SK-N-SH treated with all-trans-retinoic acid at 6 μM for 48 hours (cell line): ENCODE measurements around the gene OASL.

Experiments used
- BACH2 ChIP-seq: fragments of 250-450 bp; sonication (Bioruptor Pico); IDR thresholded peaks from 2 replicates; pipeline ENCODE4 v1.9.0; 2021; ENCODE audit warnings: mild to moderate bottlenecking, borderline replicate concordance
- GLIS3 ChIP-seq: fragments of 250-450 bp; sonication (Bioruptor Pico); IDR thresholded peaks from 2 replicates; pipeline ENCODE4 v1.5.0; 2020; ENCODE audit warnings: mild to moderate bottlenecking, moderate library complexity
- ISL1 ChIP-seq: fragments of 250-450 bp; sonication (Bioruptor Pico); IDR thresholded peaks from 2 replicates; pipeline ENCODE4 v2.1.2; 2022; ENCODE audit warnings: mild to moderate bottlenecking, moderate library complexity
- OSR1 ChIP-seq: fragments of 250-450 bp; sonication (Bioruptor Pico); IDR thresholded peaks from 2 replicates; pipeline ENCODE4 v1.8.0; 2022; ENCODE audit warnings: moderate library complexity, mild to moderate bottlenecking, inconsistent platforms
- PPARA ChIP-seq: fragments of 250-450 bp; sonication (Bioruptor Pico); IDR thresholded peaks from 2 replicates; pipeline ENCODE4 v1.5.0; 2020; ENCODE audit warnings: mild to moderate bottlenecking, borderline replicate concordance
- SNAI2 ChIP-seq: fragments of 250-450 bp; sonication (Bioruptor Pico); IDR thresholded peaks from 2 replicates; pipeline ENCODE4 v1.5.0; 2020; ENCODE audit warnings: mild to moderate bottlenecking, moderate library complexity
- TCF4 ChIP-seq: fragments of 250-450 bp; sonication (Bioruptor Pico); IDR thresholded peaks from 2 replicates; pipeline ENCODE4 v1.8.0; 2021; ENCODE audit warnings: mild to moderate bottlenecking, moderate library complexity, borderline replicate concordance
- TOX ChIP-seq: fragments of 250-450 bp; sonication (Bioruptor Pico); IDR thresholded peaks from 2 replicates; pipeline ENCODE4 v1.8.0; 2021; ENCODE audit warnings: mild to moderate bottlenecking, moderate library complexity, borderline replicate concordance
- ZC3H10 ChIP-seq: fragments of 250-450 bp; sonication (Bioruptor Pico); IDR thresholded peaks from 2 replicates; pipeline ENCODE4 v1.5.1; 2021; ENCODE audit warnings: mild to moderate bottlenecking, moderate library complexity
- ZFP3 ChIP-seq: fragments of 250-450 bp; sonication (Bioruptor Pico); IDR thresholded peaks from 2 replicates; pipeline ENCODE4 v1.5.0; 2020; ENCODE audit warnings: mild to moderate bottlenecking, moderate library complexity
- ZNF565 ChIP-seq: fragments of 450-650 bp; formaldehyde crosslinking; conservative IDR thresholded peaks from 2 replicates; pipeline ENCODE4 v1.5.0; 2020; ENCODE audit warnings: low read depth, mild to moderate bottlenecking, moderate library complexity
- TF ChIP-seq, protein P1 (sequence below): fragments of 250-450 bp; sonication (Bioruptor Pico); IDR thresholded peaks from 2 replicates; pipeline ENCODE4 v1.5.1; 2021; ENCODE audit warnings: mild to moderate bottlenecking, moderate library complexity
- TF ChIP-seq, protein P2 (sequence below): fragments of 250-450 bp; sonication (Bioruptor Pico); IDR thresholded peaks from 2 replicates; pipeline ENCODE4 v1.8.0; 2020; ENCODE audit warnings: mild to moderate bottlenecking, moderate library complexity, borderline replicate concordance
- TF ChIP-seq, protein P3 (sequence below): fragments of 250-450 bp; sonication (Bioruptor Pico); IDR thresholded peaks from 2 replicates; pipeline ENCODE4 v1.5.0; 2020; ENCODE audit warnings: mild to moderate bottlenecking, moderate library complexity

DNA sequence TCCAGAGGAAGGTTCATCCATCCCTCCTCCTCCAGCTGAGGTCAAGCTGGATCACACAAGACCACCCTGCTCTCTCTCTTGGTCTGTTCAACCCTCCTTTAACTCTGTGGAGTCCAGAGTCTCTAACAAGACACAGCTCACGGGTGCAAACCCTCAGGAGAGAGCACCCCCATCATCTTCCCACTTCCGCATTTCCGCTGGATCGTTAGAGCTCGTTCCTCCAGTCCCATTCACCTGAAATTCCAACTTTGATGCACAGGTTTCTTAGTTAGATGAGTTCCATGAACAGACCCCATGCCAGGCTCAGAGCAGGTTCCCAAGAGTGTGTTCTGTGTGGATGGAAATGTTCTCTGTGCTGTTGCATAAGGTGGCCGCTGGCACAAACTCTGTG is 49.1 kb upstream of the OASL start:
- TF ChIP-seq BACH2: no peak
- no peak for TF ChIP-seq TCF4 (CRISPR knock-in tag)
- no peak for TF ChIP-seq SNAI2 (CRISPR knock-in tag)
- TF ChIP-seq, protein P1, sequence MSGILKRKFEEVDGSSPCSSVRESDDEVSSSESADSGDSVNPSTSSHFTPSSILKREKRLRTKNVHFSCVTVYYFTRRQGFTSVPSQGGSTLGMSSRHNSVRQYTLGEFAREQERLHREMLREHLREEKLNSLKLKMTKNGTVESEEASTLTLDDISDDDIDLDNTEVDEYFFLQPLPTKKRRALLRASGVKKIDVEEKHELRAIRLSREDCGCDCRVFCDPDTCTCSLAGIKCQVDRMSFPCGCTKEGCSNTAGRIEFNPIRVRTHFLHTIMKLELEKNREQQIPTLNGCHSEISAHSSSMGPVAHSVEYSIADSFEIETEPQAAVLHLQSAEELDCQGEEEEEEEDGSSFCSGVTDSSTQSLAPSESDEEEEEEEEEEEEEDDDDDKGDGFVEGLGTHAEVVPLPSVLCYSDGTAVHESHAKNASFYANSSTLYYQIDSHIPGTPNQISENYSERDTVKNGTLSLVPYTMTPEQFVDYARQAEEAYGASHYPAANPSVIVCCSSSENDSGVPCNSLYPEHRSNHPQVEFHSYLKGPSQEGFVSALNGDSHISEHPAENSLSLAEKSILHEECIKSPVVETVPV (CRISPR knock-in tag): no peak
- TF ChIP-seq ZC3H10 (CRISPR knock-in tag): no peak
- TF ChIP-seq GLIS3 (CRISPR knock-in tag): no peak
- TF ChIP-seq, protein P2, sequence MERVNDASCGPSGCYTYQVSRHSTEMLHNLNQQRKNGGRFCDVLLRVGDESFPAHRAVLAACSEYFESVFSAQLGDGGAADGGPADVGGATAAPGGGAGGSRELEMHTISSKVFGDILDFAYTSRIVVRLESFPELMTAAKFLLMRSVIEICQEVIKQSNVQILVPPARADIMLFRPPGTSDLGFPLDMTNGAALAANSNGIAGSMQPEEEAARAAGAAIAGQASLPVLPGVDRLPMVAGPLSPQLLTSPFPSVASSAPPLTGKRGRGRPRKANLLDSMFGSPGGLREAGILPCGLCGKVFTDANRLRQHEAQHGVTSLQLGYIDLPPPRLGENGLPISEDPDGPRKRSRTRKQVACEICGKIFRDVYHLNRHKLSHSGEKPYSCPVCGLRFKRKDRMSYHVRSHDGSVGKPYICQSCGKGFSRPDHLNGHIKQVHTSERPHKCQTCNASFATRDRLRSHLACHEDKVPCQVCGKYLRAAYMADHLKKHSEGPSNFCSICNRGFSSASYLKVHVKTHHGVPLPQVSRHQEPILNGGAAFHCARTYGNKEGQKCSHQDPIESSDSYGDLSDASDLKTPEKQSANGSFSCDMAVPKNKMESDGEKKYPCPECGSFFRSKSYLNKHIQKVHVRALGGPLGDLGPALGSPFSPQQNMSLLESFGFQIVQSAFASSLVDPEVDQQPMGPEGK: no peak
- TF ChIP-seq ZFP3 (CRISPR knock-in tag): no peak
- TF ChIP-seq, protein P3, sequence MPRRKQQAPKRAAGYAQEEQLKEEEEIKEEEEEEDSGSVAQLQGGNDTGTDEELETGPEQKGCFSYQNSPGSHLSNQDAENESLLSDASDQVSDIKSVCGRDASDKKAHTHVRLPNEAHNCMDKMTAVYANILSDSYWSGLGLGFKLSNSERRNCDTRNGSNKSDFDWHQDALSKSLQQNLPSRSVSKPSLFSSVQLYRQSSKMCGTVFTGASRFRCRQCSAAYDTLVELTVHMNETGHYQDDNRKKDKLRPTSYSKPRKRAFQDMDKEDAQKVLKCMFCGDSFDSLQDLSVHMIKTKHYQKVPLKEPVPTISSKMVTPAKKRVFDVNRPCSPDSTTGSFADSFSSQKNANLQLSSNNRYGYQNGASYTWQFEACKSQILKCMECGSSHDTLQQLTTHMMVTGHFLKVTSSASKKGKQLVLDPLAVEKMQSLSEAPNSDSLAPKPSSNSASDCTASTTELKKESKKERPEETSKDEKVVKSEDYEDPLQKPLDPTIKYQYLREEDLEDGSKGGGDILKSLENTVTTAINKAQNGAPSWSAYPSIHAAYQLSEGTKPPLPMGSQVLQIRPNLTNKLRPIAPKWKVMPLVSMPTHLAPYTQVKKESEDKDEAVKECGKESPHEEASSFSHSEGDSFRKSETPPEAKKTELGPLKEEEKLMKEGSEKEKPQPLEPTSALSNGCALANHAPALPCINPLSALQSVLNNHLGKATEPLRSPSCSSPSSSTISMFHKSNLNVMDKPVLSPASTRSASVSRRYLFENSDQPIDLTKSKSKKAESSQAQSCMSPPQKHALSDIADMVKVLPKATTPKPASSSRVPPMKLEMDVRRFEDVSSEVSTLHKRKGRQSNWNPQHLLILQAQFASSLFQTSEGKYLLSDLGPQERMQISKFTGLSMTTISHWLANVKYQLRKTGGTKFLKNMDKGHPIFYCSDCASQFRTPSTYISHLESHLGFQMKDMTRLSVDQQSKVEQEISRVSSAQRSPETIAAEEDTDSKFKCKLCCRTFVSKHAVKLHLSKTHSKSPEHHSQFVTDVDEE (CRISPR knock-in tag): no peak
- TF ChIP-seq TOX (CRISPR knock-in tag): no peak
- no peak for TF ChIP-seq ISL1 (CRISPR knock-in tag)
- TF ChIP-seq ZNF565: no peak
- no peak for TF ChIP-seq OSR1 (CRISPR knock-in tag)
- no peak for TF ChIP-seq PPARA (CRISPR knock-in tag)
